Transverse colon (tissue), 4 donors: Measurements from ENCODE around the gene SINHCAF. TPM values are rescaled to one million over a fixed set of nuclear protein-coding genes. Genes with fewer than 3 reads are reported as not detected.

Source experiments
- DNase-seq: peaks from one replicate; pipeline ENCODE4 v3.0.0-alpha.2; 2019
- H3K27ac ChIP-seq, 4 donors: fragments of 200-600 bp; sonication (generic); 2 replicates each; pipeline ENCODE4 v1.5.1; 2016 to 2018; ENCODE audit warnings: inconsistent platforms in 4 of 4
- H3K27me3 ChIP-seq: fragments of 200-600 bp; sonication (generic); 2 replicates; pipeline ENCODE4 v1.5.1; 2017; ENCODE audit warnings: inconsistent platforms
- H3K36me3 ChIP-seq, 4 donors: fragments of 200-600 bp; sonication (generic); 2 replicates each; pipeline ENCODE4 v1.5.1; 2017 to 2019; ENCODE audit warnings: inconsistent platforms in 4 of 4
- H3K4me1 ChIP-seq, 4 donors: fragments of 200-600 bp; sonication (generic); 2 replicates each; pipeline ENCODE4 v1.5.1; 2017 to 2020; ENCODE audit warnings: inconsistent platforms in 4 of 4
- H3K4me3 ChIP-seq, 4 donors: fragments of 200-600 bp; sonication (generic); 1 replicate in 1 of 4; 2 replicates in 3 of 4; pipeline versions ENCODE4 v1.5.1 to v1.6.1; 2017 to 2019; ENCODE audit warnings: inconsistent platforms in 4 of 4
- H3K9me3 ChIP-seq, 2 donors: fragments of 200-600 bp; sonication (generic); 2 replicates each; pipeline ENCODE4 v1.5.1; 2017 to 2019; ENCODE audit warnings: inconsistent platforms in 2 of 2
- CTCF ChIP-seq, 5 experiments: fragments of 200-600 bp in 3 of 5; fragments of 450-650 bp in 2 of 5; sonication (generic) in 3 of 5; IDR thresholded peaks; 1 replicate in 2 of 5; 2 replicates in 3 of 5; pipeline ENCODE4 v1.5.1; 2016 to 2017; ENCODE audit warnings: antibody characterized with exemption in 5 of 5, inconsistent platforms in 3 of 5, mild to moderate bottlenecking in 2 of 5, moderate library complexity in 1 of 5
- EP300 ChIP-seq: sonication (generic); formaldehyde crosslinking; IDR thresholded peaks from one replicate; pipeline ENCODE4 v1.6.1; 2017; ENCODE audit warnings: antibody characterized with exemption, low read depth
- POLR2A ChIP-seq: fragments of 450-650 bp; IDR thresholded peaks from one replicate; pipeline ENCODE4 v1.6.1; 2016; ENCODE audit warnings: antibody characterized with exemption, mild to moderate bottlenecking, moderate library complexity
- POLR2AphosphoS5 ChIP-seq, 3 donors: sonication (generic); formaldehyde crosslinking; IDR thresholded peaks; one replicate each; pipeline ENCODE4 v1.6.1; 2016; ENCODE audit warnings: antibody characterized with exemption in 3 of 3
- WGBS, 2 donors: methylation state at CpG; one replicate each; pipeline ENCODE4 v1.1.5; 2018; ENCODE audit warnings: low coverage in 1 of 2; 5-methylcytosine and 5-hydroxymethylcytosine counted together
- in situ Hi-C, 4 donors: fragments of 200-750 bp; cut with MboI; loops; one replicate each; pipeline versions ENCODE4 v1.15.0 to v1.15.1; 2017; ENCODE audit warnings: low sequenced_read_pairs in 3 of 4, low pct_ligation_motif_present in 1 of 4, low pct_unique_long_range_greater_than_20kb in 1 of 4
- intact Hi-C: fragments of 100-400 bp; cut with DNase I; formaldehyde crosslinking; loops from one replicate; pipeline ENCODE4 v1.15.1; 2023; ENCODE audit warnings: low total_unique reads
- total RNA-seq, 4 donors: library from RNA; depleted of rRNA; stranded (reverse); fragments of >200 nt; gene quantifications; one replicate each; pipeline ENCODE4 v1.1.0, GENCODE V29; 2016

The SINHCAF gene
- total RNA-seq, 4 donors from 2014 or later = 16.8 to 135 (median 64.8) TPM

GRCh38 chr12:31315044-31315715 lies 10.8 kb downstream of the SINHCAF start:
- 83 to 89% methylated on average over 3 of the region's 3 CpGs for WGBS, 2 donors
- H3K27ac ChIP-seq = no peak overlapping the region
- H3K4me3 ChIP-seq = no peak overlapping the region
- H3K27me3 ChIP-seq = no peaks in the 10 kb centered on the region
- TF ChIP-seq POLR2A = no peak
- no peak for TF ChIP-seq EP300
- TF ChIP-seq POLR2AphosphoS5 (IDR thresholded peaks at IDR 0.05) = no peak
- TF ChIP-seq CTCF (IDR thresholded peaks at IDR 0.05) = no peak
- no peak for DNase-seq
- in situ Hi-C loops = no loop called here
- peaks cover 16 to 40% (median 25%) of the 10 kb centered on the region in 4 donors for H3K4me1 ChIP-seq
- no peaks in the 10 kb centered on the region for H3K9me3 ChIP-seq
- intact Hi-C loops = no loop called here
- H3K36me3 ChIP-seq = no peaks in the 10 kb centered on the region

- TF ChIP-seq CTCF (IDR thresholded peaks at IDR 0.05) = no peak
- no peak for TF ChIP-seq EP300
- TF ChIP-seq POLR2A = no peak
- no peak for TF ChIP-seq POLR2AphosphoS5 (IDR thresholded peaks at IDR 0.05)
- Histone ChIP-seq H3K36me3 (no peaks in the 10 kb centered on the region), H3K9me3 (no peaks in the 10 kb centered on the region), H3K4me3 (no peak overlapping the region), H3K27ac (no peak overlapping the region), H3K4me1 (peaks cover 5 to 14% (median 11%) of the 10 kb centered on the region in 4 donors), H3K27me3 (no peaks in the 10 kb centered on the region)
- intact Hi-C loops (no loop called here), in situ Hi-C loops (no loop called here)
- WGBS, 2 donors = 97 to 100% methylated on average over 1 of the region's 1 CpG
- no peak for DNase-seq
Observed at GRCh38 chr12:31312431-31312830, 13.5 kb downstream of the SINHCAF start.

- TF ChIP-seq CTCF (IDR thresholded peaks at IDR 0.05) = no peak
- no peaks in the 10 kb centered on the region for H3K36me3 ChIP-seq
- DNase-seq = no peak
- in situ Hi-C loops (no loop called here), intact Hi-C loops (no loop called here)
- 85 to 100% methylated on average over 1 to 2 of the region's 2 CpGs for WGBS, 2 donors
- H3K27me3 ChIP-seq = no peaks in the 10 kb centered on the region
- H3K27ac ChIP-seq = no peak overlapping the region
- no peaks in the 10 kb centered on the region for H3K9me3 ChIP-seq
- H3K4me1 ChIP-seq = peaks cover 0 to 8% (median 4%) of the 10 kb centered on the region in 4 donors
- no peak overlapping the region for H3K4me3 ChIP-seq
Observed at GRCh38 chr12:31311634-31312258, 14.2 kb downstream of the SINHCAF start.

GRCh38 chr12:31310488-31310887 lies 15.5 kb downstream of the SINHCAF start:
- Histone ChIP-seq H3K27me3 (no peaks in the 10 kb centered on the region), H3K9me3 (no peaks in the 10 kb centered on the region), H3K4me3 (no peak overlapping the region), H3K4me1 (peaks cover 0 to 5% (median 0%) of the 10 kb centered on the region in 4 donors), H3K36me3 (no peaks in the 10 kb centered on the region), H3K27ac (no peak overlapping the region)
- intact Hi-C loops = no loop called here
- in situ Hi-C loops = no loop called here
- WGBS, 2 donors = 93 to 100% methylated on average over 2 of the region's 2 CpGs
- no peak for DNase-seq
- TF ChIP-seq CTCF (IDR thresholded peaks at IDR 0.05) (no peak), POLR2A (no peak), EP300 (no peak), POLR2AphosphoS5 (IDR thresholded peaks at IDR 0.05) (no peak)
